HUES6 (cell line): ENCODE measurements around the gene ADAMTS13.

Experiments used
- H3K27ac ChIP-seq: 2 replicates; pipeline ENCODE4 v1.7.0; 2013; ENCODE audit warnings: low read depth, mild to moderate bottlenecking, low read length, inconsistent platforms
- H3K27me3 ChIP-seq: 2 replicates; pipeline ENCODE4 v1.6.1; 2013; ENCODE audit warnings: low read length; ENCODE audit not compliant: control insufficient read depth, insufficient read depth
- H3K36me3 ChIP-seq: 2 replicates; pipeline ENCODE4 v1.6.1; 2013; ENCODE audit warnings: low read length; ENCODE audit not compliant: control insufficient read depth, insufficient read depth
- H3K4me1 ChIP-seq: 2 replicates; pipeline ENCODE4 v1.6.1; 2013; ENCODE audit warnings: low read length; ENCODE audit not compliant: control insufficient read depth, insufficient read depth
- H3K4me3 ChIP-seq: 2 replicates; pipeline ENCODE4 v1.5.1; 2013; ENCODE audit warnings: low read depth, low read length
- H3K9ac ChIP-seq: one replicate; pipeline ENCODE4 v1.6.1; 2013; ENCODE audit warnings: mild to moderate bottlenecking, low read length
- H3K9me3 ChIP-seq: 2 replicates; pipeline ENCODE4 v1.6.1; 2013; ENCODE audit warnings: low read depth, low read length; ENCODE audit not compliant: control insufficient read depth, insufficient read depth

ADAMTS13 gene

DNA sequence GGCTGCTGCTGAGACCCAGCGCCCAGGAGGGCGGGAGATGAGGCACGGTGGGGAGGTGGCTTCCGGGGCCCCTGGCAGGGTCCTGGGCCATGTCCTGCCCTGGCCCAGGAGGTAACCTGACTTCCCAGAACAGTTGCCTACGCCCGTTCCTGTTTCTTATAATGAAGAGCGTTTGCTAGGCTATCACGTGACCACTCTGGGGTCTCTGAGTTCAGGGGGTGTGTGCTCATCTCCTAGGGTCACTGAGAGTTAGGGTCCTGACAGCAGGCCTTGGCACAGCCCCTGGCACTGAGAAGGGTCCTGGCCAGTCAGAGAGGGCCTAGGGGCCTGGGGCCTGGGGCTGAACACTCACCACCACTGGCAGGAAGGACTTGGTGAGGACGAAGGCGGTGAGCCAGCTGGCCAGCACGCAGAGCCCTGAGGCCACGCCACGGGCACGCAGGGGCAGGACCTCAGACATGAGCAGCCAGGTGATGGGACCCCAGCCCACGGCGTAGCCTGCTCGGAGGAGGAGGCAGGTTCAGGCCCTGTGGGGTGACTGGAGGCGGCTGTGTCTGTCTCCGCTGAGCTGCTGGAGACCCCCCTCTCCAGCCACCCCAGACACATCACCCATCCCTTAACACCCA is 50.7 kb downstream of the ADAMTS13 start:
- no peak overlapping the region for H3K9ac ChIP-seq
- no peak overlapping the region for H3K27ac ChIP-seq
- H3K4me1 ChIP-seq, result peaks cover 2% of the 10 kb centered on the region; the same call in 1 of the 2 replicates
- no peaks in the 10 kb centered on the region for H3K9me3 ChIP-seq
- no peaks in the 10 kb centered on the region for H3K27me3 ChIP-seq
- no peak overlapping the region for H3K4me3 ChIP-seq
- H3K36me3 ChIP-seq, result peaks cover 53% of the 10 kb centered on the region

GRCh38 chr9:133473743-133474142 is 51.6 kb downstream of the ADAMTS13 start:
- Histone ChIP-seq H3K9me3 (no peaks in the 10 kb centered on the region), H3K27me3 (no peaks in the 10 kb centered on the region), H3K4me3 (no peak overlapping the region), H3K27ac (no peak overlapping the region), H3K36me3 (peaks cover 53% of the 10 kb centered on the region), H3K4me1 (peaks cover 7% of the 10 kb centered on the region; the same call in 1 of the 2 replicates), H3K9ac (no peak overlapping the region)

DNA sequence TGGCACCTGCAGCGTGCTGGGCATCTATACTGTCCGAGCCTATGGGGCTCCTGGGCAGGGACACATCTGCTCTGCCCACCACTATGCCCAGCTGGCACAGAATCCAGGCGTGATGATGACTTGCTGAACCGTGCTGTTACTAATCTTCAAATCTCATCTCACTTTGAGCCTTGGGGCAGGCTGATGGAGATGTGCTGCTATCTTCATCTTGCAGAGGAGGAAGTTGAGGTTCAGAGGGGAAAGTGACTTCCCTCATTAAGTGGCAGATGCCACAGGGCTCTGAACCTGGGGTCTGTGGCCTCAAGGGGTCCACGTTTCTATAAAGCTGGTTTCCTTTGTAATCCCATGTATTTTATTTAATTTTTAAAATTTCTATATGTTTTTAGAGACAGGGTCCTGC is 52.0 kb downstream of the ADAMTS13 start:
- Histone ChIP-seq H3K27me3 (no peaks in the 10 kb centered on the region), H3K4me3 (no peak overlapping the region), H3K27ac (no peak overlapping the region), H3K36me3 (peaks cover 53% of the 10 kb centered on the region), H3K4me1 (peaks cover 7% of the 10 kb centered on the region; the same call in 1 of the 2 replicates), H3K9me3 (no peaks in the 10 kb centered on the region), H3K9ac (no peak overlapping the region)

DNA sequence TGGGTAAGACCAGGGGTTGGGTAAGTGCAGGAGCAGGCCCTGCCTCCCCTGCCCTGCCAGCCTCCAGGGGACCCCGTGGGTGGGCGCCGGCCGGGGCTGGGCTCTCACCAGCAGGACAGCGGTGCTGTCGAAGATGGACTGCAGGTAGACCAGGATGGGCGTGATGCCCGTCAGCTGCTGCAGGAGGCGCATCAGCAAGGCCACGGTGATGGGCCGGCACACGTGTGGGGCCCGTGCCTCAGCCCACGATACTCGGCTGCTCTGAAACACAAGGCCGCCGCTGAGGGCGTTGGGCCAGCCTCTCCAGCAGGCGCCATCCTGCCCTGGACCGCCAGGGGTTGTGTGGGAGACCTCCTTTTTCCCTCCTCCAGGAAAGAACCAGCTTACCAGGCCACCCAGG is 52.7 kb downstream of the ADAMTS13 start:
- H3K4me1 ChIP-seq, result peaks cover 7% of the 10 kb centered on the region; the same call in 1 of the 2 replicates
- peaks cover 53% of the 10 kb centered on the region for H3K36me3 ChIP-seq
- no peaks in the 10 kb centered on the region for H3K9me3 ChIP-seq
- no peak overlapping the region for H3K9ac ChIP-seq
- no peak overlapping the region for H3K4me3 ChIP-seq
- H3K27me3 ChIP-seq, result peaks cover 3% of the 10 kb centered on the region; the same call in 1 of the 2 replicates
- H3K27ac ChIP-seq, result no peak overlapping the region

DNA sequence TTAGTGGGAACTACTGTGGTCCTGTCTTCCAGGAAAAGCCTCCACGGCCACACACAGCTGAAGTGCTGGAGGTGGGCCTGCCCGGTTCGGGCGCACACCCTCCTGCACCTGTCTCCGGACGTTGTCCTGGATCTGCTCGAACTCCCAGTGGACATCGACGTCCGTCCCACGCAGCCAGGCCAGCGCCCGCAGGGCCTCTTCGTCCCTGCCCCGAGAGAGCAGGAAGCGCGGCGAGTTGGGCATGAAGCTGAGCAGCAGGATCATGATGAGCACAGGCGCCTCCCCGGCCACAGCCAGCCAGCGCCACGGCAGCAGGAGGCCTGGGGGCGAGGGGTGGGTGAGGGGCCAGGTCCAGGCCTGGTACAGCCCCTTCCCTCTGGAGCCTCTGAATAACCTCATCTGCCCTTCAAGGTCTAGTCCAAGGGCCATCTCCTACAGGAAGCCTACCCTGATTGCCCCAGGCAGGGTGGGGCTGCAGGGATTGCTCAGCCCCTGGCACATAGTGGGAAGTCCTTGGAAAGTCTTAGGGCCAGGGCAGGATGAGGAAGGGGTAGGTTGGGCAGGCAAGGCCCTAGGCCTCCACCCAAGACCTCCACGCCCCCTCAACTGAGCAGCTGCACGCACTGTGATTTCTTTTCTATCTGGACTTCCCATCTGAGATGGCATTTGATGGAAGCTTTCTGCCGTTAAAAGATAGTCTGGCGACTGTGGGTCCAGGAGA is 53.3 kb downstream of the ADAMTS13 start:
- H3K4me3 ChIP-seq, result no peak overlapping the region
- no peaks in the 10 kb centered on the region for H3K9me3 ChIP-seq
- H3K9ac ChIP-seq, result no peak overlapping the region
- no peak overlapping the region for H3K27ac ChIP-seq
- H3K36me3 ChIP-seq, result peaks cover 53% of the 10 kb centered on the region
- H3K4me1 ChIP-seq, result peaks cover 7% of the 10 kb centered on the region; the same call in 1 of the 2 replicates
- H3K27me3 ChIP-seq, result peaks cover 4% of the 10 kb centered on the region; the same call in 1 of the 2 replicates

- Histone ChIP-seq H3K9me3 (no peaks in the 10 kb centered on the region), H3K27me3 (peaks cover 4% of the 10 kb centered on the region; the same call in 1 of the 2 replicates), H3K9ac (no peak overlapping the region), H3K4me3 (no peak overlapping the region), H3K36me3 (peaks cover 53% of the 10 kb centered on the region), H3K4me1 (peaks cover 7% of the 10 kb centered on the region; the same call in 1 of the 2 replicates), H3K27ac (no peak overlapping the region)
Observed at GRCh38 chr9:133476036-133476931, 54.1 kb downstream of the ADAMTS13 start.

- Histone ChIP-seq H3K4me1 (peaks cover 7% of the 10 kb centered on the region; the same call in 1 of the 2 replicates), H3K9ac (no peak overlapping the region), H3K9me3 (no peaks in the 10 kb centered on the region), H3K27me3 (peaks cover 4% of the 10 kb centered on the region; the same call in 1 of the 2 replicates), H3K27ac (no peak overlapping the region), H3K4me3 (no peak overlapping the region), H3K36me3 (peaks cover 46% of the 10 kb centered on the region)
Observed at GRCh38 chr9:133476941-133477340, 54.8 kb downstream of the ADAMTS13 start.

DNA sequence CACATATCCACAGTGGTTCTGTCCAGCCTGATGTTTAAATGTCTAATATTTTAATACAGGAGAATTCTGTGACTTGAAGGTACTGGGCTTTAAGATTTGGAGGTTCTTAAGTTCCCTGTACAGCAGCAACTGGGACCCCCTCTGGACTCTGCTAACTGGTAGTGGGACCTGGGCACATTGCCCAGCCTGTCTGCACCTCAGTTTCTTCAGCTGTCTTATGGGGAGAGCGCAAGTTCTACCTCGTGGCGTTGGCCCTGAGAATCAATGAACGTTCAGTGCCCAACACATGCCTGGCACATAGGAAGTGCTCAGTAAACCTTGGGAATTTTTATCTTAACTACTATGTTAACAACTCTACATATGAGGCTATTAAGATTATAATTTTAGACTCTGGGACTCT is 55.3 kb downstream of the ADAMTS13 start:
- Histone ChIP-seq H3K36me3 (peaks cover 46% of the 10 kb centered on the region), H3K4me3 (peak overlapping the region; percentile 62; the same call in 1 of the 2 replicates), H3K27me3 (peaks cover 4% of the 10 kb centered on the region; the same call in 1 of the 2 replicates), H3K9ac (no peak overlapping the region), H3K4me1 (peaks cover 7% of the 10 kb centered on the region; the same call in 1 of the 2 replicates), H3K9me3 (no peaks in the 10 kb centered on the region), H3K27ac (no peak overlapping the region)

DNA sequence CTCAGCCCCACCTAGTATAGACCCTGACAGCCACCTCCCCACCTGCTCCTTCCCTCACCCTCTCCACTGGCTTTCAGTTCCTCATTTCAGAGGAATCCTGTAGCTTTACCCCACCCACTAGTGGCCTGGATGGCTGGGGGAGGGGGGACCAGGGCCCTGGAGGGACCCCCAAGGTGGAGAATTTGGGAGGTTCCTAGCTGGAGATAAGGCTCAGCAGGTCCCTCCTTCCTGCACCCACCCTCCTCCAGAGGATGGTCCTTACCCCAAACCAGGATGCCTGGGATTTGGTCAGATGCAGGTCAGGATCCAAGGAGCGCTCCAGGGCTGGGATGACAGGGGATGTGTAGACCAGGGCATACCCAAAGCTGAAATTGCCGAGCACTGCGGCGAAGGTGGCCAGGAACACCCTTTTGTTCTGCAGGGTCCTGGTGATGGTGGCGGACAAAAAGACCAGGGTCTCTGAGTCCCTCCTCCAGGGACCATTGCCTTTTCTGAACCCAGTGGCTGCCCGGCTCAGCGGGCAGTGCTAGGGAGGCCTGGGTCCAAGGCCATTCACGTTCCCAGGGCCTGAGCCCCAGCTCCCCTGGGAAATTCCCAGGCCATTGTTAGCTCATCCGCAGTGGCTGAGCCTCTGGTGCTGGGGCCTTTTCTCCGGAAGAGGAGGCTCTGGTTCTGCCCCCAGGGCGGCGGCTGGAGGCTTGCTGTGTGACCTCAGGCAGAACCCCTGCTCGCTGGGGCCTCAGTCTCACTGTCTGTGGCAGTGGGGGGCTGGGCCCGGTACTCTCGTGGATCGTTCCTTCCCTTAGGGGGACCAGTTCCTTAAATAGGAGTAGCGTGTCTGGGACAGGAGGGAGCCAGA is 56.1 kb downstream of the ADAMTS13 start:
- no peak overlapping the region for H3K27ac ChIP-seq
- H3K36me3 ChIP-seq, result peaks cover 40% of the 10 kb centered on the region
- H3K27me3 ChIP-seq, result peaks cover 4% of the 10 kb centered on the region; the same call in 1 of the 2 replicates
- peak overlapping the region; percentile 77 for H3K9ac ChIP-seq
- peaks cover 7% of the 10 kb centered on the region; the same call in 1 of the 2 replicates for H3K4me1 ChIP-seq
- peak overlapping the region; percentile 62 for H3K4me3 ChIP-seq
- H3K9me3 ChIP-seq, result no peaks in the 10 kb centered on the region
